DMS114 treated with DMSO at 0.1 percent for 48 hours (cell line): ENCODE results near the gene FAM13B.
A peak's percentile ranks its signal among the peaks of the same experiment; 100 is the strongest.
"Not testable (repeated sequence)": the region's sequence is repeated elsewhere in the genome, so short reads cannot be mapped to it uniquely, and the experiment has no call there.

Source experiments
- DNase-seq: peaks from one replicate; lab custom pipeline; 2025; ENCODE audit not compliant: unreplicated experiment; lab: John Stamatoyannopoulos, UW

Gene FAM13B

DNA sequence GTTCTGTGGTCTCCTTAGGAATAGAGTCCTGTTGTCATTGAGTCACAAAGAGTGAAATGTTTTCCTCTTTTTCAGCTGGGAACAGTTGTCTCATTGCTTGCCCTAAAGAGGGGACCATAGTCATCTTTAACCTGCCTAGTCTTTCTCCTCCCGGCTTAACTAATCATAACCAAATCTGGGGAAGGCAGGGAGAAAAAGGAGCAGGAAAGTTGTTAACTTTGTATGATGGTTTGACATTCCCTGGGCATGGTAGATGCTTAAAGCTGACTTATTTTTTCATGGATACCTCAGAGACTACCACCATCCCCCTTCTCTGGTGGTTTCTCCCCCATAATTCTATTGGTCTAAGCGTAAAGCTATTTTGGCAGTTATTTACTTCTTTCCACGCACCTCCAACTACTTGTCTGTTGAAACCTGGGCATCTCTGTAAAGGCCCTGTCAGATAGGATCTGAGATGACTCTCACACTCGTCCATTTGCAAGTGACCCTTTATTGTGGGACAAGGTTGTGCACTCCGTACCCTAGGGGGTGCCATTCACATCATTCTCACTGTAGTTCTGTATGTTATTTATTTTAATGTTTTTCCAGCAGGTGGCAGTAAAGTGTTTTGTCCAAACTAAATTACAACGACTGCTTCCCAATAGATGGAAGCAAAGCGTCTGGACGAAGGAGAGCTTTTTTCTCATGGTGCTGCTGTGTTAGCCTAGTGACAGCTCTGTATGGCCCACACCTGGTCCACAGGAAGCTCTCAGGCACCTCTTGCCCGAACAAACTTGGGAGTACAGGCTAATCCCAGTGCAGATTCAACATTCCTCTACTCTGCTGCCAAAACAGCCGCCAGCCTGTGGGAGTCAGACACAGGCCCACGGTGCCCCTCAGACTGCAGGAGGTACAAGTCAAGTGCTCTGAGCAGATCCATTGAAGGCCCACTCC lies 3.0 kb upstream of the FAM13B start:
- peak; percentile 98 for DNase-seq

DNA sequence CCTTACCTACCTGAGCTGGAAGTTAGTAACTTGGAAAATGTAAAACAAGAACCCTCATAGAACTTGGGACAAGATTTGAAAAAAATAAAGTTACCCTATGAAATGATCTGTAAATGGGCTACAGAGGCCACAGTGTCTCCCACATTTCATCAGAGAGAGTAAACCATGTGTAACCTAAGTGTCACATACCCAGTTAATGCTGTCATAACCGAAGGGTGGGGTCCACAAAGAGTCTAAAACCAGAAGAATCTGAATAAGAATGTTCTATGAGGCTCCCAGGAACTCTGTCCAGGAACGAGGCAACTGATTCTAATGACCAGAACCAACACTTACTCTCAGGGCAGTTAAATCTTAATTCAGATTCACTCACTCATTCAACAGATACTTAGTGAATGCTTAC lies 1.0 kb upstream of the FAM13B start:
- DNase-seq, result no peak

DNA sequence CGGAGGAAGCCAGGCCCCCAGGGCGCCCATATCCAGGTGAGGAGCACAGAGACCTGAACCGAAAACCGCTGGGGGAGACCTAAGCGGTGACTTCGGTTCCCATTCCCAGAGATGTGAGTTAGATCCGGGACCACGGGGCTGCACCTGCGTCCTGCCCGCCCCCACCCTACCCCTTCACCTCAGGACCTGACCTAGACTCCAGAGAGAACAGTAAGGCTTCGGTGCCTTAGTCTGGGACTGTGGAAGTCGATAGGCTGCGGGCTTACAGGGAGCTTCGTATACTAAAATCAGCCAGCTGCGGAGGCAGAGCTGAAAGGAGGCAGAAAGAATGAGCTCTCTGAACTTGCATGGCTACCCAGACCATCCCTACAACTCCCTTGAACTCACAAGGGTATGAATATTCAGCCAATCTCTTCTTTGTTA lies 518 bp upstream of the FAM13B start:
- DNase-seq, result no peak

DNA sequence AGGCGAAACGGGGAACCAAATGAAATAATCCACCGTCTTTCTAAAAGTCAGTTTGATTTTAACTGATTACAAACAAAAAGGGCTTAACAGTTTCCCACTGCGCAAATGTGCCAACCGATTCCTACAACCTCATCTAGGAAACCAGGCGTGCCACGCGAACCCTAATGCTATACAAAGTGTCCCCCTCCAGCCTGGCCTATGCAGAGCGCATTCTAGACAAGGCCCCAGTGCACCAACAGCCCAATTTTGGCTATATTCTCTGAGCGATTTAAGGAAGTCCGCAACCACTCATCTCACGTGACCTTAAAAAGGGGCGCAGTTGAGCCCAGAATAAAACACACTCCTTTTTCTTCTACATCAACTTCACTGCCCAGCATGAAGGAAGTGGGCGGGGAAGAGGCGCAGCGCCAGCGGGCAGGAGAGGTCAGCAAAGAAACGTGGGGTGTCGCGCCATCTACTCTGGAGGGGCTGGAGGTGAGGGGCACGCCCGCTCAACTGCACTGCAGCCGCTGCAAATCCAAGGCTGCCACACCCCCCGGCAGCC lies 779 bp downstream of the FAM13B start:
- DNase-seq, result no peak

DNA sequence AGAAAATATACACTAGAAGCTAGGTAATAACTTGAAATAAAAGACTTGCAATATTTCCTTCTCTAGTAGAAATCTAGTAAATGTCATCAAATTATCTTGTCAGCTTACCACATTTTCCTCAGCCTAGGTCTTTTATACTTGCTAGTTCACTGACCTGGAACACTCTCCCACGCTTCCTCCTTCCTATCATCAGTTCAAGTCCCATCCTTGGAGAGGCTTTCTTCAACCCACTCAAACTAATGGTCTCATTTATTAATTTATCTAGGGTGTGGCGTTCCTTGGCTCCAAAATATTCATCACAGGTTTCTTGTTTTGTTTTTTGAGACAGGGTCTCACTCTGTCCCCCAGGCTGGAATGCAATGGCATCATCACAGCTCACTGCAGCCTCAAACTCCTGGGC lies 2.9 kb downstream of the FAM13B start:
- DNase-seq, result no peak

DNA sequence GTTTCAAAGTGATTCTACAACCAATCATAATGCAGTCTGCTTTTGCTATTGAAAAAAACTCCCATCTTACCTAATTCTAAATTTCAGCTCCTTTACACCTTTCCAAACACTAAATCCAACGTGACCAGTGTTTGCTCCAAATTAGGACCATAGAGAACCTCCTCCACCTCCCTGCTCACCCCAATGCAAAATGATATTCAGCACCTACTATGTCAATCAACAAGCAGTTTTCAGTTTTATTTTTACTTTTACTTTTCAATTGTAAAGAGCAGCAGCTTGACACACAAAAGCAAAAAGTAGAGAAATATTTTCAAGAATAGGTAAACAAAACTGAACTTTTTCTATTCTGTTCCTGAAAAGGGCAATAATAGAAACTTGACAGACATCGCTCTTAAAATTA lies 3.4 kb downstream of the FAM13B start:
- no peak for DNase-seq

DNA sequence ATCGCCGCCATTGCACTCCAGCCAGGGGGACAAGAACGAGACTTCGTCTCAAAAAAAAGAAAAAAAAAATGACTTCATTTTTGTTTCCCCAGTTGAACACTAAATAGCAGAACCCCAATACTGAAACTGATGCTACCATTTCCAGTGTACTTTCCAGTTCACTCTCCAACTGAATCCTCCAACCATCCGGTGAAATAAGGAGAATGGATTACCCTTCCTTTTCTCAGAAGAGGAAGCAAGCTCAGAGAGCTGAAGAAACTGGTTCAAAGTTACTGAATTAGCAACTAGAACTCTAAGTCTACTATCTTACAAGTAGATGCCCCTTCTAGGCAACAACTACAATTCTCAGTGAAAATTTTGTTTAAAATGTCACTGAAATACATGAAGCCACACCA lies 3.9 kb downstream of the FAM13B start:
- no peak for DNase-seq

DNA sequence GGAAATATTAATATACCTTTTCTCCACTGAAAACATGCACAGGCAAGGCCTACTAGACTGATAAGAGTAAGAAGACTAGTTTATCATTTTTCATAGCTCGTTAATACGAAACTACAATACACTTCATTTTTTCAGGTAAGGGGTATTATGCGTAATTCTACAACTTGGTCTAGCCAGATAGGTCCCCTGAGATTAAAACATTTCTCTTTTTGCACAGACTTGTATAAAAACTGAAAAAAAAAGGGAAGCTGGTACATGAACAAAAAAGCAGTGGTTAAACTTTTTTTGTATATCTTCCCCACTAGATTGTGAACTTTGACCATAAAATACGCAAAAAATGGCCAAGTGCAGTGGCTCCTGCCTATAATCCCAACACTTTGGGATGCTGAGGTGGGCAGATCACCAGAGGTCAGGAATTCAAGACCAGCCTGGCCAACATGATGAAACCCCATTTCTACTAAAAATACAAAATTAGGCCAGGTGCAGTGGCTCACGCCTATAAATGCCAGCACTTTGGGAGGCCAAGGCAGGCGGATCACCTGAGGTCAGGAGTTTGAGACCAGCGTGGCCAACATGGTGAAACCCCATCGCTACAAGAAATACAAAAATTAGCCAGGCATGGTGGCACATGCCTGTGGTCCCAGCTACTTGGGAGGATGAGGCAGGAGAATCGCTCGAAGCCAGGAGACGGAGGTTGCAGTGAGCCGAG lies 4.5 kb downstream of the FAM13B start:
- not testable (repeated sequence) for DNase-seq

DNA sequence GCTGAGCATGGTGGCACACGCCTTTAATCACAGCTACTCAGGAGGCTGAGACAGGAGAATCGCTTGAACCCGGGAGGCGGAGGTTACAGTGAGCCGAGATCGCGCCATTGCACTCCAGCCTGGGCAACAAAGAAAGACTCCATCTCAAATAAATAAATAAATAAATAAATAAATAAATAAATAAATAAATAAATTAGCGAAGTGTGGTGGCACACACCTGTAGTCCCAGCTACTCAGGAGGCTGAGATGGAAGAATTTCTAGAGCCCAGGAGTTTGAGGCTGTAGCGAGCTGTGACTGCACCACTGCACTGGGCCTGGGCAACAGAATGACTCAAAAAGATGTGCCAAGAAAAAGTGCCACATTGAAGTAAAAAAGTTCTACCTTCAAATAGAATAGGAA lies 6.1 kb downstream of the FAM13B start:
- DNase-seq, result not testable (repeated sequence)

DNA sequence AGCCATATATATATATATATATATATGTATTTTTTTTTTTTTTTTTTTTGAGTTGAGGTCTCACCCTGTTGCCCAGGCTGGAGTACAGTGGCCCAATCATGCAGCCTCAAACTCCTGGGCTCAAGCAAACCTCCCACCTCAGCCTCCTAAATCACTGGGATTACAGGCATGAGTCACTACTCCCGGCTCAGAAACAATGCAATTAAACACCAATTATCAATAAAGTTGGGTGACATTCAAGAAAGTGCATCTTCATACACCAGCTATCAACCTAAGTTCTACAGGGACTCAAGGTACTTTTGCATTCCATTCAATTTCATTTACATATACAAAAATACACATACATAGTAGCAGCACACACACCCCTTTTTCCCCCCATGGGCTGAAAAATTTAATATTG lies 7.6 kb downstream of the FAM13B start:
- DNase-seq, result no peak

DNA sequence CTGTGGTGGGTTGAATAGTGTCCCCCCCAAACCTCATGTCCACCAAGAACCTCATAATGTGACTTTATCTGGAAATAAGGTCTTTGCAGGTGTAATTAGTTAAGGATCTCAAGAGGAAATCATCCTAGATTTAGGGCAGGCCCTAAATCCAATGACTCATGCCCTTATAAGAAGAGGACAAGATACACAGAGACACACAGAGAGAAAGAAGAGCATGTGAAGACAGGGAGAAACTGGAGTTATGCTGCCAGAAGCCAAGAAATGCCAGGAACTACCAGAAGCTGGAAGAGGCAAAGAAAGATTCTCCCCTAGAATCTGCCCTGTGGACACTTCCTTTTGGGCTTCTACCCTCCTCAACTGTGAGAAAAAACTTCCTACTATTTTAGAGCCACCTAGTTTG lies 8.8 kb downstream of the FAM13B start:
- DNase-seq, result no peak

DNA sequence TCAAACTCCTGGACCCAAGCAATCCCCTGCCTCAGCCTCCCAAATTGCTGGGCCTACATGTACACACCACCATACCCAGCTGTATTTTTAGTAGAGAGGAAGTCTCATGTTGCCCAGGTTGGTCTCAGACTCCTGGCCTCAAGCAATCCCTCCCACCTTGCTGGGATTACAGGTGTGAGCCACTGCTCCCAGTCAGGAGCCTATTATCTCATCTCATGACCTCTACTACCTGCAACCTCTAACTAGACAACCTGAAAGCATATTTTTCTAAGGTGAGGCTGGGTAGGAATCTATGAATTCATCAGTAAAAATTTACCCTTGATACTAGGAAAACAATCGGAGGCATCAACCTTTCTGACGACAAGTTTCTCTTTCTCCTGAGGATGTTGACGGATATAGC lies 10.0 kb downstream of the FAM13B start:
- no peak for DNase-seq

DNA sequence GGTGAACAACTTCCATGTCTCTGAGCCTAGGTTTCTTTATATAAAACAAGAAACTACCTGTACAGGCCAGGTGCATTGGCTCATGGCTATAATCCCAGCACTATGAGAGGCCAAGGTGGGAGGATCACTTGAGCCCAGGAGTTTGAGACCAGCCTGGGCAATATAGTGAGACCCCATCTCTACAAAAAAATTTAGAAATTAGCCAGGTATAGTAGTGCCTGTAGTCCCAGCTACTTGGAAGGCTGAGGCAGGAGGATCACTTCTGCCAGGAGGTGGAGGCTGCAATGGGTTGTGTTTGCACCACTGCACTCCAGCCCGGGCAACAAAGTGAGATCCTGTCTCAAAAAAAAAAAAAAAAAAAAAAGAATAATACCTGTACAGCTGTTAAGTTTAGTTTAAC lies 11.1 kb downstream of the FAM13B start:
- DNase-seq, result no peak

DNA sequence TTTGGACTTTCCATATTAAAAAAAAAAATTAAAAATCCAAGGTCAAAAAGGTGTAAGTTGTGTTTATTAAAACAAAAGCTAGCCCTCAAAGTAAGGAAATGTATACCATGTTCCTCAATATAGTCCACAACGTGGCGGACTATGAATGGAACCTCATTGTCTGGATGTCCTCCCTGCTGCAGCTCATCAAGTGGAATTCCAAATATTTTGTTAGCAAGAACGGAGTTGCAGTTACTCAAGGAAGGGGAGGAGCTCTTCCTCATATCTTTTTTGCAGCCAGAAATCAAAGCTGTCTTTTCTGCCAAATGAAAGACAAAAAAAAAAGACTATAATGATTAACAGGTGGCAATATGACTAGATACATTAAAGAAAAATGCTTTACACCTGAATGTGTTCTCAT lies 14.0 kb downstream of the FAM13B start:
- no peak for DNase-seq

DNA sequence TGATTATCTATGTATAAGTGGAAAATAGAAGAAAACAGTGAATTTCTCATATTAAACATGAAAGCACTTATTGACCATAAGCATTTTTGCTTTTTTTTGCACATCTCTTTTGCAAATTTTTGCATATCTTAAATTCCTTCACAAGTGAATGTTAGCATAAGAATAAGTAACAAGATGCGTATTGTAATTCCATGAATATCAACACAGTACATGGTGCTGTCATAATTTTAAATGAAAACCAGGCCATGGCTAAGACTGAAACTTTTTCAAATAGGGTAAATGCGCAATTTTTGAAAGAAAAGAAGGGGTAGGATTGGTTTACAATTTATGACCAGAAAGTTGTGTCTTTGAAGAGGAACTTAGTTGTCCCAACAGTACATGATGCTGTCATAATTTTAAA lies 17.0 kb downstream of the FAM13B start:
- DNase-seq, result no peak

DNA sequence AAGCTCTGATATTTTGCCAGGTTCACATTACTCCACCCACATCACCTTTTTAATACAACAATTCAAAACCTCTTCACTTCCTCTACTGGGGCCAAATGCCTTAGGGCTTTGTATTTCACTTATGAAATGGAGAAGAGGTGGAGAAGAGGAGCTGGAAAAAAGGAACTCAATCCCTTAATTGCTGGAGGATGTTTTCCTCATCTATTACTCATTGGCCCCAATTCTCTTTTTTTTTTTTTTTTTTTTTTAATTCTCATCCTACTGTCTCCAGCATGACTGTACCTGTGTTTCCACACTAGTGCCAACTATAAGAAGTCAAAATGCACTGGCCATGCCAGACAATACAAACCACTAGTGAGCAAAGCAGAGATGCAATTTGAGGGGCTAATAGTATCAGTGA lies 20.9 kb downstream of the FAM13B start:
- no peak for DNase-seq

DNA sequence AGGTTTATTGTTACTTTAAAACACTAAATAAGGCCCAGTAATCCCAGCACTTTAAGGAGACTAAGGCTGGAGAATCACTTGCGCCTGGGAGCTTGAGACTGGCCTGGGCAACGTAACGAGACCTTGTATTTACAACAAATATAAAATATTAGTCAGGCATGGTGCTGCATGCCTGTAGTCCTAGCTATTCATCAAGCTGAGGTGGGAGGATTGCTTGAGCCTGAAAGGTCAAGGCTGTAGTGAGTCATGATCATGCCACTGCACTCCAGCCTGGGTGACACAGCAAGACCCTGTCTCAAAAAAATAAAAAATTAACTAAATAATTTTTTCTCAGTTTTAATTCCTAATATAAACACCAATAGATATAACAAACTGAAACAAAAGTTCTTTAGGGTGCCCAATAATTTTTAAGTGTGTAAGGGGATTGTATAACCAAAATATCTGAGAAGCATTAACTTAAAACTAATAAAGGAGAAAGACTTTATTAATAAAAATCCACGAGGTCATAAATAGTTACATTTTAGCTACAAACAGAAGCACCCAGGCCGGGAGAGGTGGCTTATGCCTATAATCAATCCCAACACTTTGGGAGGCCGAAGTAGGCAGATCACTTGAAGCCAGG lies 32.7 kb downstream of the FAM13B start:
- DNase-seq, result no peak

DNA sequence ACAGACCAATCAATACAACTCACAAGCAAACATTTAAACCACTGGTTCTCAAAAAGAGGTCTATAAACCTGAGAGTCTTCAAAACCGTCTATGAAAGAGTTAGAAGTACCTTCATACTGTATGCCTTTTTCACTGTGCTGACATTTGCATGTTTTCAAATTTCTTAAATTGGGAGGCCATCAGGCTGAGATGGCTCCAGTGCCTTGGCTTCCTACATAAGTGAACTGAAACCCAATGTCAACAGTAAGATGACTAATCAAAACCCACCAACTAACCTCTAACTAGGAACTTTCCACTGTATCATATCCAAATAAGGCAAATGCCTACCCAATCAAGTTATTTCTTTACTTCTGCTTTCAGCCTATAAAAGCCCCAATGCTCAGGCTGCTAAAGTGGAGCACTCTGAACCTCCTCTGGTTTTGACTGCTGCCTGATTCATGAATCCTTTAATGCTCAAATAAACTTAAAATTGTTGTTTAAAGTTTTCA lies 35.1 kb downstream of the FAM13B start:
- DNase-seq, result no peak

DNA sequence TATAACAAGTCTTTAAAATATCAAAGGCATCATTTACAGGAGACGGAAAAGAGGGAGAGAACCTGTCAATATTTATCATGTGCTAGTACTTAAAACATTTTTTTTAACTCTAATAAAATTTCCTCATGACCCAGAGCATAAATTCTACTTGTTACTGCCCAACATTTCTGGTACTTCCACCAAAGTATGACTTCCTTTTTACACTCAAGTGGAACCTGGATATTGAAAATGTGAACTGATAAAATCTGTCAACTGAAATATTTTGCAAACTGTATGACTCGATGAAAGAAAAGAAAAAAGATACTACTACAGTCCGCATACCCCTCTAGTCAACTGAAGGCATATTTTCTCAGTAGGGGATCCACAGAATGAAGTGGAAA lies 37.1 kb downstream of the FAM13B start:
- DNase-seq, result no peak

DNA sequence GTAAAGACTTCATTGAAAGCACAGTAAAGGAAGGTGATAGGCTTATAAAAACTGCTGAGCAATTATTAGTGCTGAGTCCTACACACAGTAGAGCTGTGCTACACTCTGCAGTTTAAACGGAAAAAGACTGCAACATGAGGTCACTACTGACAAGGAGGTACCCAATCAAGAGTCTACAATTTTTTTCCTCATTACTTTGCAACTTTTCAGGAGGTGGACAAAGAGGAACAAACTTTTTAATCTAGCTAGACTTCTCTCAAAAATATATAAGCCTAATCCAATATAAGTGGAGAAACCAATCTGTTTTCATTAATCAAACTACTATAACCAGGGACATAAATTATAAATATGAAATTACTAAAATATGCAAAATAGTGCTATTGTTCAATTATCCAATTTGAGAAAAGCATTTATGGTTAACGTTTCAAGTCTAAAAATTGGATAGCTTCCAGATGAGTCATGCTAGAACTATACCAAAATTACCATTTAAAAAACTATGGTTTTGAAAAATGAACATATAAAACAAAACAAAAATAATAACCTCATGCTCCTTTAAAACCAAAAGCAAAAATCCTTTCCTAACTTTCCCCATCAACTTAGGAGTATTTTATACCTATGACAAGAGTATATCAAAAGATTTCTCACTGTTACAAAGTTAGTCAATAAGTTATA lies 37.7 kb downstream of the FAM13B start:
- DNase-seq, result no peak

DNA sequence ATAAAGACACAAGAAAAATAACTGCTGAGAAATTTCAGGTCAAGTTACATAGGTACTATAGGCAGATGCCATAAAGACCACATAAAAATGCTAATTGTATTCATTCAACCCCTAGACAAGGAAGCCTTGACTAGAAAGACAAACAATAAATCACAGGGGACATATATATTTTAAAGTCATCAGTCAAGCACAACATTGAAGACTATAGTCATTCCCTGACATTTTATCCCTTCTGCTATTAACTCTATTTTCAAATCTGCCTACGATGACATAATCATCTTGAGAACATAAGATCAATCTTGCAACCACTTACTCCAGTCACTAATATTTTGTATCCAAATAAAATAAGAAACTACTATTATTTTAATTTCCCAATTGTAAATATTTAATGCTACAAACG lies 38.3 kb downstream of the FAM13B start:
- no peak for DNase-seq
